Fibroblast of skin of abdomen (primary cell): Measurements from ENCODE around the gene TOGARAM2.

ENCODE experiments used
- DNase-seq: peaks from one replicate; pipeline ENCODE4 v3.0.0-alpha.2; 2013

Gene TOGARAM2

DNA sequence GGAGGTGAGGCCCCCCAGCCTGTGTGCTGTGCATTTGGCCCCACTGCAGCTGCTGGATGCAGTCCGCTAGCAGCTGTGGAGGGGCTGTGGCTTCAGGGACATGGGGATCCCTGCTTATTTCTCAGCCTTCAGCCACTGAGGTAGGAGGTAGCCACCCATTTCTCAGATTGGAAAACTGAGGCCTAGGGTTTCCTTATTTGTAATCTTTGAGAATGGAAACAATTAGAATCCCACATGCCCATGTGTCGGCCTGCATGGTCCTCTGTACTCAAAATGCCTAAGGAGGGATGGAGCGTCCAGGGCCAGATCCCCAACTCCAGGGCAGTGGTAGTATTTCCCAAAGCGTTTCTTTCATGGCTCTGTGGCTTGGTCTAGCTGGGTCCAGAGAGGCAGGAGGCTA lies 42.1 kb downstream of the TOGARAM2 start:
- DNase-seq = no peak

DNA sequence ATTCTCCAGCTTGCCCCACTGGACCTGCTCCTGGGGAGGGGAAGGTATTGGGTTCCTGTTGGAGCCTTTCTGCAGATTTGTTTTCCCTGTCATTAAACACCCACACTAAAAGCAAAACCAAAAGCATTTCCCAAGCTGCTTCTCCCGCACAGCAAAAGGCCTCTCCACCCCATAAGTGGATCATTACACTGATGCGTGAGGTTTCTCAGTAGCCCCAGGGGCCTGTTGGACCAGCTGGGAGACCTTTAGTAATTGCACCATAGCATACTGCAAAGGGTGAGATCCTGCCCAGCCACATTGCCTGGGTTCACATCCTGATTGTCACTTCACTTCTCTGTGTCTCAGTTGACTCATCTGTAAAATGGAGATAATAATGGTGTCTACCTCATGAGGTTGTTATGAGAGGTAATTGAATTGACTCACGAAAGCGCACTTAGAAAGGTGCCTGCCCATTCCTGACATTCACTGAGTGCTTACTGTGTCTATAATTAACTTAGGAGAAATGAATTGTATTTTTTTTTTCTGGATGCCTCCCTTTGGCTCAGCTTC lies 43.9 kb downstream of the TOGARAM2 start:
- no peak for DNase-seq

DNA sequence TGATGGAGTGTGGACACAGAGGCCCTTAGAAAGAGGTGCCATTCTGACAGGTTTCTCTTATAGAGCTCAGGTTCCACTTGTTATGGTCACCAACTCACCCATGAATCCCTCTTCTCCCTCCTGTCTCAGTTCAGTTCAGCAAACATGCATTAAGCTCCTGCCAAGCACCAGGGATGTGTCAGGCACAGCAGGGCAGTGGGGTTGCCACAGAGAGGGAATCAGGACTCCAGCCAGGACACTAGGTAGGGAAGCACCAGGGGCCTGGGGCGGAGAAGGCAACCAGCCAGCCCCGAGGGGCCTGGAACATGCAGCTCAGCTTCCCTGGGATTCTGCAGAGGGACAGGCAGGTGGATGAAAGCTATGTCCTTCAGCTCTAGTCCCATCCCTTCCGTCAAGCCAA lies 44.6 kb downstream of the TOGARAM2 start:
- no peak for DNase-seq

DNA sequence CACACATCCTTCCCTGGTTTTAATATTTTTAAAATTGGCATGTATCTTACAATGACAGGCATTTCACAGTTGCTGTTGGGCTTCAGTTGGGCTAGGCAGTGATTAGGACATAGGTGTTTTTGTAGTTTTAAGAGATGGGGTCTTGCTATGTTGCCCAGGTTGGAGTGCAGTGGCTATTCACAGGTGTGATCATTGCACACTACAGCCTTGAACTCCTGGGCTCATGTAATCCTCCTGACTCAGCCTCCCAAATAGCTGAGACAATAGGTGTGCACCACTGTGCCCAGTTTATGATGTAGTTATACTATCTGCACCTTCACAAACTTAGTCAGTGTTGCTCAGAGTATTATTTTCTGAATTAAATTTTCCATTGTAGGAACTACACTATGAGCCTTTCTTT lies 49.9 kb downstream of the TOGARAM2 start:
- no peak for DNase-seq

DNA sequence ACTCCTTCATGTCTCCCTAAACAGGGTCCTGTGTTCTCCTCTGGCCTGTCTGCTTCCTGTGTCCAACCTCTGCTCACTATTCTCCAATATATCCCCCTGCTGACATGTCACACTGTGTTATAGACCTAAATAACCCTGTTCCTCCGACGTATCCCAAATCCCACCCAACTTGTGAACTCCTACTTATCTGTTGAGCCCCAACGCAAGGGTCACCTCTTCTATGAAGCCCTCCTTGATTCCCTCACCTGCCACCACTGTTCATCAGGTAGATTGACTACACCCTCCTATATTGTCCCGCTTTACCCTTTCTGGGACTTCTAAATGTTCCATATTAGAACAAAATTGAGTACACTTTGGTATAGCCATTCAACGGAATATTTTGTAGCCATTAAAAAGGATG lies 51.1 kb downstream of the TOGARAM2 start:
- no peak for DNase-seq

DNA sequence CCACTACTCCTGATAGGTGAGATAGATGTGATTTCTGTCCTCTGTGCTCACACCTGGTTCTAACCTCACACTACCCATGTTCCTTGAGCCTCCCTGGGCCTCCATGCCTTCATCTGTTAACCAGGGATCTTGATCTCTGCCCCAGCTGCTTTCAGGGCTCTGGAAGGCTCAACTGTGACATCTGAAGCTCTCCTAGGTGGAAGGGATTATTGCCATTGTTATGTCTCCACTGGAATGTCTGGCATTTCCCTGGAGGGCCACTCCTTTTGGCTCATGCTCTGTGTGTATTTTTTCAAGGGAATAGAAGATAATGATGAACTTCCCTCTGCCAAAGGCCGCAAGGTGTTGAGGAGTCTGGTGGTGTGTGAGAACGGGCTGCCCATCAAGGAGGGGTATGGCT lies 52.1 kb downstream of the TOGARAM2 start:
- peak; percentile 42 for DNase-seq

DNA sequence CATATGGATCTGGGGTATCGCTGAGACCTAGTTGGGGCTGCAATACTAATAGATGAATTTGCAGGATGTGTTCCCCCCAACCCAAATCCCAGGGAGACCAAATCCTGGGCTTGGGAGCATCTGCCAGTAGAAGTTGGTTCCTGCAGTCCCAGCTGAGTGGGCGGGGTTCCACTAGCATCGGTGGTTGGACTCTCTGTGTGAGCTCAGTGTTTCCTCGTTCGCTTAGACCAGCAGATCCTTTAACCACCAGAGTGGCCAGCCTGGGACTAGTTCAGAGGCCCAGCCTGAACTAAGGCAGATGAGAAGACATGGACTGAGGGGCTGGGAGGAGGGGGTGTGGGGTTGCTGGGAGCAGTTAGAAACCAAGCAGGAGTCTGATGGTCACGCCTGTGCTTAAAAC lies 52.6 kb downstream of the TOGARAM2 start:
- DNase-seq = no peak

DNA sequence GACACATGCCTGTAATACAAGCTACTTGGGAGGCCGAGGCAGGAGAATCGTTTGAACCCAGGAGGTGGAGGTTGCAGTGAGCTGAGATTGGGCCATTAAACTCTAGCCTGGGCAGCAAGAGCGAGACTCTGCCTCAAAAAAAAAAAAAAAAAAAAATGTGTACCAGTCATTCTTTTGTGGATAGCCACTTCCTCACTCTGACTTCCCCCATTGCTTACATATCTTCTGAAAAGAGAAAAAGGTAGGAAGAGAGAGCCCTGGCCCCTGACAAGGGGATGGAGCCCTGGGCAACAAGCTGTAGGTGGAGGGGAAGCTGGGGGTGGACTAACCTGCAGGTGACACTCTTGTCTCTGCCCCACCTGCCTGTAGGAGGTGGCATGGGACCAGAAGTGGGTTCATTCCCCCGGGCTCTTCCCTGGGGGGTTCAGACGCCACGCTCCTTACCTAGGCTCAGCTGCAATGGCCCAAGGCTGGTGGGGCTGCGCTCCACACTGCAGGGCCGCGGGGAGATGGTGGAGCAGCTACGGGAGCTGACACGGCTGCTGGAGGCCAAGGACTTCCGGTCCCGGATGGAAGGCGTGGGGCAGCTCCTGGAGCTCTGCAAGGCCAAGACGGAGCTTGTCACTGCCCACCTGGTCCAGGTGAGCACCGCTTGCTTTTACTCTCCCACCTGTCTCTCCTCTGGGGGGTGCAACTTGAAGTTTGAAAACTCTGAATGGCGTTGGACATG lies 54.1 kb downstream of the TOGARAM2 start:
- DNase-seq = no peak

DNA sequence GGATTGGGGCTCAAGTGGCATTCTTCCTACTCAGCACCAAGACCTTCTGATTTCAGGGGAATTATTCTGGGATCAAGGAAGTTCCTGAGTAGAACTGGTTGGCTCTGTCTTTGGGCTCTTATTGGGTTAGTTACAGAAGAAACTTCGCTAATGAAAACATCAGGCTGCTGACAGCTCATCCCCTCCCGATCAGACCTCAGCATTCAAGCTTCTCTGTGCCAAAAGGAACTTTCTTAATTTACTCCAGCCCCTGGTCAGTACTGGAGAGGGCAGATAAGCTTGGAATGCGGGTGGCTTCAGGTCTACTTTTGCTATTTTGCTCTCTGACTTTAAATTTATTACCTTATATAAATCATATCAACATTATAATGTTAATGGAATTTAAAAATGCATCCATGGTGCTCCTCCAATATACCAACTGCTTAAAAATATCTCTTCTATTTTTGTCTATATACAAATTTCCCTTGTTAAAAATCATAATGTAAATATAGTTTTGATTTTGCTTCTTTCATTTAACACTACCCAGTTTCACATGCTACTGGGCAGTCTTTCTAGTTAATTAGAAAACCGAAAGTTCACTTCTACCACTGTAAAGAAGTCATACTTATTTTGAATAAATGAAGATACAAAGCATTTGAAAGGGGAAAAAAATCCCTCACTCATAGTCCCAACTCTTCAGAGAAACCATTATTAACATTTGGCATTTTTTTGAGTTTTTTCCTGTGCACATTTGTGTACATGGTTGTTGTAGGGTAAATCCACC lies 58.8 kb downstream of the TOGARAM2 start:
- no peak for DNase-seq

DNA sequence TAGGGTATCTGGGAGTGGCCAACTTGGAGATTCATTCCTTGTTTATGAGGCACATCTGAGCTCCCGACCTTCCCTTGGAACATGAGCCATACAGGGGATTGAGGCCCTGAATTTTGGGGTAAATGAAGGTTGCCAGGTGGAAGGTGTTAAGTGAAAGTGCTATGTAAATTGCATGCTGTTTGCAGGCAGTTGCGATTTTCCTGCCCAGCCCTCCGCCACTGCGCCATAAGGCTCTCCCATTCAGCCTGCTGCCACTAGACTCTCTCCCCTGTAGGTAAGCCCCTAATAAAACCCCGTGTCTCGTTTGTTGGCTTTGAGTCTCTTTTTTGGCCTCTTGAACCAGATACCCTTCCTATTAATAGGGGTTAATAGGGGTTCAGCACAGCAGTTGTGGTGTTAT lies 59.5 kb downstream of the TOGARAM2 start:
- DNase-seq = no peak

DNA sequence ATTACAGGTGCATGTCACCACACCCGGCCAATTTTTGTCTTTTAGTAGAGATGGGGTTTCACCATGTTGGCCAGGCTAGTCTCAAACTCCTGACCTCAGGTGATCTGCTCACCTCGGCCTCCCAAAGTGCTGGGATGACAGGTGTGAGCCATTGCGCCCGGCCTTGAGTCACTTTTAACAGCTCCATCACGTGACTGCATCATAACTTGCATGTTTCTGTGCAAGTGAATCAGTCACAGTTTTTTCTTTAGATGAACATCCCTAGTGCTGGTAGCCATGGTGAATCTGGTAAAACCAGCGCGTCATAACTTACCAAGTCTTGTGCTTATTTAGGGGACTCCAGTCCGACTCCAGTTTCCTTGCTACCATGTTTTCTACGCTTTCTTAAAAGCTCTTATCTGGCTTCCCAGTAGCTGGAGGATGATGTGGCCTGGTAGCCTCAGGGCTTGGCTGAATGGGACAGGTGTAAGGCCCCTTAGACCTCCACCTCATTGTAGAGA lies 60.1 kb downstream of the TOGARAM2 start:
- no peak for DNase-seq

DNA sequence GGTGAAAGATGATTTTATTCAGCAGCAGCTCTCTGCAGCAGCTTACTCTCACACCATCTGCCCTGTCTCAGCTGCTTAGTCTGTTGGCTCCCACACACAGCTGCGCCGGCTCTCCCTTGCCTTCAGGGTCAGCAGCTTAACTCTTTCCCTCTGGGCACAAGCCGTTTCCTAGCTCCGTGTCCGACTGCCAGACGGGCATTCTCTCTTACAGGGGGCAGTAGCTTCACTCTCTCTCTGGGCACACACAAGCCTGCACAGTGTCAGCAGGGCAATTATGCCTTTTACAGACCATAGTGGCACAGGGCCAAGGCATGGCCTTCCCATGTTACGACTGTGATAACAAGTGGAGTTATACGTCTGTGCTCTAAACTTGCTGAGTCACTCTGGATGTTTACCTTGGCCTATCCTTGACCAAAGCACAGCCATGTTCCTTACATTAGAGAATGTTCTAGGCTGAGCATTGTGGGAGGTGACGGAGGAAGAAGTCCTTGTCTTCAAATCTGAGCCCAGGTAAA lies 61.5 kb downstream of the TOGARAM2 start:
- peak; percentile 22 for DNase-seq

DNA sequence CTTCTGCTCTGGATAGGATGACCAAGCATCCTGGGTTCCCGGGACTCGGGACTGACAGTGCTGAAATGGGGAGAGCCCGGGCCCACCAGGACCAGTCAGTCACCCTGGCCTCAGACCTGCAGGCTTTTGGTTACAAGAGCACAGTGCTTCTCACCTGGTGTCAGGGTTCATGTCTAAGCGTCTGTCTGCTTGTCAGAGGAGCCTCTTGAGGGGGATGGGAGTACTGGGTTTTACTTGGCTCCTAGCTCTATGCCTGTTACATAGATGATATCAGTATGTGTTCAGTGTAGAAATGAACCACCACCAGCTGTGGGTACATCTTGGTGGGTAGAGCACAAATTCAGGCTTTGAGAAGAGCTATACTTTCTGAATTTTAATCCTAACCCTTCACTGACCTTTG lies 63.4 kb downstream of the TOGARAM2 start:
- DNase-seq = no peak

DNA sequence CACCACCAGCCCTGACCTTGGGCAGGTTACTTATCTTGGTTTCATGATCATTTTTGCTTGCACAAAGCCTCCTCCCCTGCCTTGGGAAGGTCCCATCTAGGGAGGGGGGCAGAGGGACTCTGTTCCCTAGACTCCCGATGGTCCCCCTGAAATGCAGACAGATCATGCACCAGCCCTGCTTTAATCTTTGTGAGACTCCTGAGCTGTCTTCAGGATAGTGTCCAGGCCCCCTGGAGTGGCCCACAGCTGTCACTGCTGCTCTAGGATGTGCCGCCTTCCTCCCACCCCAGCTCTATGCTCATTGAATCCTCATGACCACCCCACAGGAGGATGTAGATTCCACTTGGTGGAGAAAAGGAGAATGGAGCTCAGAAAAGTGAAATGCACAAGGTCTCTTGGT lies 65.2 kb downstream of the TOGARAM2 start:
- DNase-seq = no peak

DNA sequence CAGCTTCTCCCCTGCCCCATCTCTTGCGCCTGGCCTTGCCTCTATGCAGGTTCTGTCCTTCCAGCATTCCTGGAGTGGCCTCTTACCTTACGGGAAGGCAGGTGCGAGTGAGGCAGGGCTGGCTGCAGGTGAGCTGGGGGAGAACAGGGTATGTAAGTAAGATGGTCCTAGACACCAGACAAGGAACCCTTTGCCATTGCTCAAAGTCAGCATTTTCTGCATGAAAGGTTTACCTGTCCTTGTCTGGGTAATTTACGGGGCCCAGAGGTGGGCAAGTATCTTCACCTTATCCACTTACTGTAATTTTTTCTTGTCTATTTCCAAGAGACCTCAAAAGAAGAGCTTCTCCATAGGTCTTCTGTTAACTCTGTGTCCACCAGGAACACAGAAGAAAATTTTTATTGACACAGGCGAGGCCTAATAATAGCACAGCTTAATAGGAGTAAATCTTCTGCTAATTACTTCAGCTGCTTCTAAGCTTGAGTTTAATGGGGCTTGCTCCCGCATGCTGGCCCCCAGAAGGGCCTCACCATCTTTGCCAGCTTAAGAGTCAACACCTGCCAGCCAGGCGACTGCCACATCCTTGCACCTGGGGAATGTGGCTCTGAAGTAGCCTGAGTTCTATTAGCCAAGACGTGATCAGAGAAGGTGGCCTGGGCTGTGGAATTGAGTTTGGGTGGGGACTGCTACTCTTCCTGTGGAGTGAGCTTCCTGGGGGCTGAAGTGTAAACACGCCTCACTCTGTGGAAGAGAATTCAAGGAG lies 66.2 kb downstream of the TOGARAM2 start:
- no peak for DNase-seq

DNA sequence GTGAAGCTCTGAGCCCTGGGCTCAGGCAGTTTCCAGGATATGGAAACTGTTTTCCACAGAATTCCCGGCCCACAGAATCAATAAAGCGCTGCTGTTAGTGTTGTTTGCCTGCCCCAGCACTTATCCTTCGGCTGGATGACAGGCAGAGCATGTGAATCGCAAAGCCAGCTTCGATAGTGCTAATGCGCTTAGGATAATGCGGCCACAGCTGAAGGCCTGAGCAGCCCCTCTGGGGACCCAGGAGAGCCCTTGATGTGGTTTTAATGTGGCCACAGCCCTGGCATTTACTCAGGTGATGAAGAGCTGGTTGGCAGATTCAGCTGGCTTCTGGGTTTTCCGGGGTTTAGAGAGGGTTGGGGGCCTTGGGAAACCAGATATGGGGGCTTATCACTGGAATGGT lies 69.5 kb downstream of the TOGARAM2 start:
- no peak for DNase-seq

DNA sequence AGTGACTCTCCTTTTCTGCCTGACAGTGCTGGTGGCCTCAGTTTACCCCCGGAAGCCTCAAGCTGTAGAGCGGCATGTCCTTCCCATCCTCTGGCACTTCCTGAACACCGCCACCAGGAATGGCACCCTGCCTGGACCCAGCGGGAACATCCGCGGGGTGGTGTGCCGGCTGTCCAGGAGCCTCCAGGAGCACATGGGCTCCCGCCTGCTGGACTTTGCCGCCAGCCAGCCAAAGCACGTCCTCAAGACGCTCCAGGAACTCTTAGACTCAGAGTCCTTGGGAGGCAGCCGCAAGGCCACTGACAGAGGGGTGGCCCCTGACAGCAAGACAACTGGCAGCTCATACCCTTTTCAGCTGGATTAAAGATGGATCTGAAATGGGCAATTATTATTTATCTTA lies 70.6 kb downstream of the TOGARAM2 start:
- DNase-seq = no peak

DNA sequence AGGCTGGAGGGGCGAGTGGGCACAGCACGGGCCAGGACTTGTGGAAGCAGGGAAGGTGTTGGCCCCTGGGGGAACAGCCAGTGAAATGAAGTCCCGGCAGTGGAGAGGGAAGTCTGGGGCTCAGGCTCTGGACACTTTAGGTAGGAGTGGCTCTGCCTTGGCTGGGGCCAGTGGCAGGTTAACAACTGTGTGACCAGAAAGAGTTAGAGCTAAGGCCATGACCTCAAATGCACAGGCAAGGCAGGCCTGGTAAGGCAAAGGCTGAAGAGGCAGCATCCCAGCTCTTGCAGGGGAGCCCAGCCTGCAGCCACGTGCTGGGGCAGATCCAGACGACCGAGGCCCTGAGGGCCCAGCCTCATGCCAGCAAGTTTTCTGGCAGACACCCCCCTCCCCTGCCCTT lies 71.7 kb downstream of the TOGARAM2 start:
- DNase-seq = no peak

DNA sequence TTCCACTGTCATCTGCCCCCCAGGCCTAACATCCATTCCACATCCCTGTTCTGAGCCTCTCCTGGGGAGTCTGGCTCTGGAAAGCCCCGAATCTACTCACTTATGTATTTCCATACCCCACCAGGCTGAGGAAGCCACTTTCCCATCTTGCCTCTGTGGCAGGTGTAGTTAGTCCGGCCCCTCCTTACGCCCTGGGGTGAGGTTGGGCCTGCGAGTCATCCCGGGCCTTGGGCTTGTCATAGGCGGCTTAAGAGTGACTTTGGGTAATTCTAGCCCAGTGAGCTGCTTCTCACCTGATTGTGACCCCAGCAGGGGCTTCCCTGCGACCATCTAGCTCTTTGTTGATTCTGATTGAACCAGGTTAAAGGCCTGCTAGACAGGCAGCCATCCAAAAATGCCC lies 72.1 kb downstream of the TOGARAM2 start:
- DNase-seq = no peak

DNA sequence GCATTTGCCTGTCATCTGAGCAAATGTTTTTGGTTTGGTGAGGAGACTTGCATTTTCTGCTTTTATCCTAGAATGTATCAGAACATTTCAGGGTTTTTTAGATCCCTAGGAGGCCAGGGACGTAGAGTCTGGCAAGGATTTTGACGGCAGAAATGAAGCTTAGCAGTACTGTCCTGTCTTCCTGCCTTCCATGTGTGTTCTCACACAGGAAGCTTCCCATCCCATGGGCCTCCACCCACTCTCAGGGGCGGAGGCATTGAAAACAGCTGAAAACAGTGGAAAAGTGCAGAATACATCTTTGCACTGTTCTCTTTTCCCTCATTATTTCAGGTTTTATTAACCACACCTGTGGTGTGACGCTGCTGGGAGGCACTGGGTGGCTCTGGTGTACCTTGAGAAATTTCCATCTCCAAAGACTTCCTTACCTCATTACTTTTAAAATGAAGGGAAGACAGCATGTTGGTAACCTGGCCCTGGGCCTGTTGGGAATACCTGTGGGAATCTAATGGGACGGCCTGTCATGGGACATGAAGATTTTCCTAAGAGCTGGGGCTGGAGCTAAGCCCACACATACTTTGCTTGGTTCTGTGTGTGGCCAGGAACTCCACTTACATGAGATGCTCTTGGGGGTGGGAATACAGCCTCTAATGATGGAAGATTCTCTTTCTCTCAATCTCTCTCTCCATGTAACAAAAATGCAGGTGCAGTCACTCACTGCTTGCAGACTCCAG lies 72.7 kb downstream of the TOGARAM2 start:
- DNase-seq = no peak

DNA sequence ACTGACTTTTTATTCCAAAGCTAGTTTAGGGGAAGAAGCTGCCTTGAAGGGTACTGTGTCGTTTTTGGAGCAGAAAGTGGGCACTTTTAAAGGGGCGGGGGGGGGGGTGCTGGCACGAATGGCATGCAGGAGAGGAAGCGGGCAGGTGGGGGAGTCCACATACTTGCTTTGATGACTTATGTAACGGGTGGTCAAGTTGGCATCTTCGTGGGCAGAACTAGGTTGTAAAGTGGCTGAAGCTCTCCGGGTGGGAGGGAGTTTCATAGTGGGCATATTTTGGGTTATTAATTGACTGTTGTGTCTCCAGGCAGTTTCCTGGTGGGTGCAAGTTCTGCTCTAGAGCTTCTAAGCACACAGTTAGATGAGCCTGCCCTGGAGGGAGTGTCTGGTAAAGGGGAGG lies 73.3 kb downstream of the TOGARAM2 start:
- DNase-seq = no peak

DNA sequence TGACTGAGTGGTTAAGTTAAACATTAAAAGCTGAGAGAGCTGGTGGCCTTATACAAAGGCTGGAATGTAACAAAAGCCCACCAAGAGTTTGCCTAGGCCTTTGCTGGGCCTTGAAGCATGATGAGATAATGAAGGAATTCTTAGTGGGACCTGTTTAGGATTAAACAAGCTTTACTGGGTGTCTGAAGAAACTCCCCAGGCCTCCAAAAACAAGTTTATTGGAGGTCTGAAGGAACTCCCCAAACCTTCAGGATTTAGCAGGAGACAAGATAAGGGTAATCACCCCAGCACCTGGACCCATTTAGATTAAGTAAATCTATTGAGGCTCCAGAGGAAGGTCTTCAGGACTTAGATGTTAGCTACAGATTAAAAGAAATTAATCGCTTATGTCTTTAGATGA lies 74.5 kb downstream of the TOGARAM2 start:
- DNase-seq = no peak
